Measurements from ENCODE around the gene POPDC2.
"Not testable (repeated sequence)": the region's sequence is repeated elsewhere in the genome, so short reads cannot be mapped to it uniquely, and the experiment has no call there.

The POPDC2 gene

GRCh38 chr3:119611664-119612063, 48.7 kb downstream of the POPDC2 start:
- DNase-seq: no peak

GRCh38 chr3:119609301-119609700, 51.1 kb downstream of the POPDC2 start:
- DNase-seq: no peak

DNA sequence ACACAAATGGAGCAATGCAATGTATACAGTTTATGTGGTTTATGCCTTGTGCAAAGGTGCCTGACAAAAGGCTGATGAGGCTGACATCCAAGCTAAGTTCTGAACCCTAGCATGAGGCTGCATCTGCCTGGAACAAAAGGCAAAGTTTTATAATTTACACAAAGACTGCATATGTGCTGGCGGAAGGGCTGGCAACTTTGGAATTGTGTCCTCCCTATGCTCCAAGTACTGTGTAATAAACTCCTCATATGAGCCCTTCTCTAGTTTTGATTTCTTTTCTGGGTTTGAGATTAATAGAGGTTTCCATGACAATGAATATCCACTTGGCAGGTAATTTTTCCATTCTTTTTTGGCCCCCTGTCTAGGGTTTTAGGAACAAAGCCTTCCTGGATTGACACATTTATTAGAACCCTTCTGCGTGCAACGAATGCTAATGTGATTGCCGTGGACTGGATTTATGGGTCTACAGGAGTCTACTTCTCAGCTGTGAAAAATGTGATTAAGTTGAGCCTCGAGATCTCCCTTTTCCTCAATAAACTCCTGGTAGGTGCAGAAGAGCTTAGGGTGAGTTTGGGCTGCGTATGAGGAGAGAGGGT, 51.9 kb downstream of the POPDC2 start:
- no peak for DNase-seq

DNA sequence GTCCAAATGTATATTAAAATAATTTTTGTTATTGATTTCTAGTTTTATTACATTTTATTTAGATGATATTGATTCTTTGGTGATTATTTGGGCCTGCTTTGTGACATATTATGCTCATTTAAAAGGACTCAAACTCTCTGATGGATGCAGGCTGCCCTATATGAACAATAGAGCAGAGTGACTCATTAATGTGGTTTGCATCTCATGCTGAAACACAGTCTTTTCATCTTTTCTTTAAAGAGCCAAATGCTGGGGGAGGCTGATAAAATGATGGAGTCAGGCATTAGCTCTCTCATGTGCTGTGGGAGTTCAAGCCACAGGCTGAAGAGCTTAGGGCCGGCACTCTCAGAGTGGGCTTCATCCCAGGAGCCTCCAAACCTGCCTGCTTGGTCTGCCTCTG, 55.5 kb downstream of the POPDC2 start:
- DNase-seq: no peak

GRCh38 chr3:119602676-119603075, 57.7 kb downstream of the POPDC2 start:
- no peak for DNase-seq

DNA sequence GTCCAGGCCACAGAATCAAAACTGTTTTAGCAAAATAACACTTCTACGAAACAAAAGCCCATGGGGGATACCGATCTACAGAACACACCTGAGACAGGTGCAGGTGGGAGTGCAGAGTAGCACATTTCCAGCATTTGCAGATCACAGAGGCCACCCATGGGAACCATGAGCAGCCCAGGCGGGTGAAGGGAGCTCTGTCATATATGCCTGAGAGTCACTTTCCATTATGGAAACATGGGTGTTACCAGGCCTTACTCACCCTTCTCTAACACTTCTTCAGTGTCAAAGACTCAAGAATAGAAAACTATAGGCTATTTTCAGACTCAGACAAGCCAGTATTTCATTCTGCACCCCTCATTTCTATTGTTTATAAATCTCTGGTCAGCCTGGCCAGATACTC, 59.2 kb downstream of the POPDC2 start:
- DNase-seq: no peak

- DNase-seq: no peak
Observed at GRCh38 chr3:119600732-119601131, 59.7 kb downstream of the POPDC2 start.

GRCh38 chr3:119599558-119600174, 60.7 kb downstream of the POPDC2 start:
- DNase-seq: no peak

GRCh38 chr3:119598410-119599098, 61.8 kb downstream of the POPDC2 start:
- DNase-seq: no peak

DNA sequence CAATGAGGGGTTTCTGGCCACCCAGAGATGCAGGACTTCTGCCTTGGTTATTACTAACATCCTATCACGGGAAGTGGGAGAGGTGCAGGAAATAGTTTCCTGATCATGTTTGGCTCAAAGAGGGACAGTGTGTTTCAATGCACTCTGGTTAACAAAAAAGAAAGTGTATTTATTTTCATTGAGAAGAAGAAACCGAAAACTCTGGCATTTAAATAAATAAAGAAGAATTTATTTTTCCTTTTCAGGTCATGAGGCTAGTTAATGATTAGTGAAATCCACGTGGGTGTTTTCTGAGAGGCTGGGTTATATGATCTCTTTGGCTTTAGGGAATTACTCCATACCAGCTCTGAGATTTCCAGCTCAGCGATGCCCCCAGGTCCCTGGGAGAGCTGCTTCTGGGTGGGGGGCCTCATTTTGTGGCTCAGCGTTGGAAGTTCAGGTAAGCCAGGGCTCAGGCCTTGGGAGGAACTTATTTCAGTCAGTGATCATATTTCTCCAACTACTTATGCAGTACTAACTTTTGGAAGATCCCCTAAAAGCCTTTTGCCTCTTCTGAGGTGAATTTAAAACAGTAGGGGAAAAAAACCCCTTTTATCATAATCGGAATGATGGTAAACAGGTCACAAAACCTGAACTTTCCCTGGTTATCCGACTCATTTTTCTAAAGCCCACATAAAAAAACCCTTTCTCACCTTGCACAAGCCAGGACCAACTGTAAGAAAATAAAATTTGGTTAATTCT, 62.7 kb downstream of the POPDC2 start, which contains the start of gene PLA1A:
TSS of gene PLA1A (plus strand) at position 338 of the 741 bp plus-strand sequence. CDS start at position 367, 29 bp downstream.
- no peak for DNase-seq

GRCh38 chr3:119596398-119596797, 64.0 kb downstream of the POPDC2 start:
- DNase-seq: no peak

- no peak for DNase-seq
Observed at GRCh38 chr3:119595639-119596334, 64.6 kb downstream of the POPDC2 start.

DNA sequence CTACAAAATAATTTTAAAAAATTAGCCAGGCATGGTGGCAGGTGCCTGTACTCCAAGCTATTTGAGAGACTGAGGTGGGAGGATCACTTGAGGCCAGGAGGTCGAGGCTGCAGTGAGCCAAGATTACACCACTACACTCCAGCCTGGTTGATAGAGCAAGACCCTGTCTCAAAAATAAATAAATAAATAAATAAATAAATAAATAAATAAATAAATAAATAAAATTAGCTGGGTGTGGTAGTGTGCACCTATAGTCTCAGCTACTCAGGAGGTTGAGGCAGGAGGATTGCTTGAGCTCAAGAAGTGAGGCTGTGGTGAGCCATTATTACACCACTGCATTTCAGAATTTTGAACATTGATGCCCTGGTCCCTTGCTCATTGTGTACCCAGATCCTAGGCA, 65.5 kb downstream of the POPDC2 start:
- DNase-seq: not testable (repeated sequence)

DNA sequence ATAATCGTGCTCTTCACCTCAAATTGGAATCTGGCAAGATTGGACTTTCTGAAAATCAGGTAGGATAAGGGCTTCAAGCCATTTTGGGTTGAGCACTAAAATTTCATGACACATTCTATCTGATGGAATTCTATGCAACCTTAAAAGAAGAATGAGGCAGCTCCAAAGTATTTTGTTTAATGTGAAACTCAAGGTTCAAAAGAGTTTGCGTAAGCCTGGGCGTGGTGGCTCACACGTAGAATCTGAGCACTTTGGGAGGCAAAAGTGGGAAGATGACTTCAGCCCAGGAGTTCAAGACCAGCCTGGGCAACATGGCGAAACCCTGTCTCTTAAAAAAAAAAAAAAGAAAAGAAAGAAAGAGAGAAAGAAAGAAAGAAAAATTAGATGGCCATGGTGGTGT, 66.3 kb downstream of the POPDC2 start:
- no peak for DNase-seq

DNA sequence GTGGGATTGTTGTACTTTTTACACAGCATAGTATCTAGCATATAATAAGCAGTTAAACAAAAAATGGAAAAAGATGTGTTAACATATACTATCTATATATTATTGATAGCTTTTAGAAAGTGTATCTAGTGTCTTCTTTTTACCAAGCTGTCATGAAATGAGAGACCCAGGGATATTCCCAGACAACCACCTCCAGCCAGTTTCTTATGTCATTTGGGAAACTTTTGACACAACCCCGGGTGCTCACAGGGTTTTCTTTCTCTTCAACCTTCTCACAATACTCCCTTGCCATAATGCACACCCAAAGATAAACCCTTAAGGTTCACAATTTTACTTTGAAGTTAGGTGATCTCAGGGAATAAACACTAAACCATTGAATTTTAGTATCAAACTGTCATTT, 67.5 kb downstream of the POPDC2 start:
- DNase-seq: no peak

All from central memory CD4-positive, alpha-beta T cell (primary cell).